Nephron progenitor cell (in vitro differentiated cells): ENCODE measurements around the gene ACSS1.

Experiments
- DNase-seq: peaks from one replicate; pipeline ENCODE4 v3.0.0; 2021
- H3K27ac Mint-ChIP-seq: 2 replicates; pipeline ENCODE4 v1.8.0; 2021; ENCODE audit warnings: mild to moderate bottlenecking, moderate library complexity, mixed read lengths
- H3K27me3 Mint-ChIP-seq: 2 replicates; pipeline ENCODE4 v1.8.0; 2021; ENCODE audit warnings: mild to moderate bottlenecking, low read depth, mixed read lengths; ENCODE audit not compliant: poor library complexity
- H3K36me3 Mint-ChIP-seq: 2 replicates; pipeline ENCODE4 v1.8.0; 2021; ENCODE audit warnings: low read depth, mixed read lengths
- H3K4me1 Mint-ChIP-seq: 2 replicates; pipeline ENCODE4 v1.8.0; 2021; ENCODE audit warnings: mixed read lengths
- H3K4me3 Mint-ChIP-seq: 2 replicates; pipeline ENCODE4 v1.8.0; 2021; ENCODE audit warnings: mild to moderate bottlenecking, moderate library complexity, mixed read lengths
- H3K9me3 Mint-ChIP-seq: 2 replicates; pipeline ENCODE4 v1.8.0; 2021; ENCODE audit warnings: mild to moderate bottlenecking, moderate library complexity, mixed read lengths
- CTCF ChIP-seq: fragments of 200-600 bp; sonication (generic); IDR thresholded peaks from 2 replicates; pipeline ENCODE4 v1.5.0; 2021; ENCODE audit warnings: antibody characterized with exemption

Gene ACSS1

GRCh38 chr20:25009218-25010145, 48.5 kb downstream of the ACSS1 start:
- H3K9me3 Mint-ChIP-seq = no peaks in the 10 kb centered on the region
- DNase-seq = no peak
- no peaks in the 10 kb centered on the region for H3K4me1 Mint-ChIP-seq
- no peaks in the 10 kb centered on the region for H3K36me3 Mint-ChIP-seq
- H3K4me3 Mint-ChIP-seq = no peak overlapping the region
- H3K27ac Mint-ChIP-seq = no peak overlapping the region
- H3K27me3 Mint-ChIP-seq = peaks cover 22% of the 10 kb centered on the region
- no peak for TF ChIP-seq CTCF

- H3K27ac Mint-ChIP-seq = no peak overlapping the region
- no peak overlapping the region for H3K4me3 Mint-ChIP-seq
- H3K4me1 Mint-ChIP-seq = no peaks in the 10 kb centered on the region
- no peak for TF ChIP-seq CTCF
- DNase-seq = no peak
- peaks cover 24% of the 10 kb centered on the region for H3K27me3 Mint-ChIP-seq
- no peaks in the 10 kb centered on the region for H3K9me3 Mint-ChIP-seq
- H3K36me3 Mint-ChIP-seq = no peaks in the 10 kb centered on the region
Observed at GRCh38 chr20:25008388-25009217, 49.3 kb downstream of the ACSS1 start.

GRCh38 chr20:25007491-25008305, 50.2 kb downstream of the ACSS1 start:
- no peak for DNase-seq
- no peak for TF ChIP-seq CTCF
- peaks cover 25% of the 10 kb centered on the region for H3K27me3 Mint-ChIP-seq
- peaks cover 4% of the 10 kb centered on the region for H3K9me3 Mint-ChIP-seq
- H3K4me1 Mint-ChIP-seq = no peaks in the 10 kb centered on the region
- H3K36me3 Mint-ChIP-seq = no peaks in the 10 kb centered on the region
- H3K27ac Mint-ChIP-seq = no peak overlapping the region
- H3K4me3 Mint-ChIP-seq = no peak overlapping the region

GRCh38 chr20:25006431-25007167, 51.3 kb downstream of the ACSS1 start:
- Mint-ChIP-seq H3K9me3 (peaks cover 7% of the 10 kb centered on the region), H3K36me3 (no peaks in the 10 kb centered on the region)
- TF ChIP-seq CTCF = no peak

GRCh38 chr20:25005661-25006060, 52.3 kb downstream of the ACSS1 start:
- Mint-ChIP-seq H3K9me3 (peaks cover 7% of the 10 kb centered on the region), H3K36me3 (no peaks in the 10 kb centered on the region), H3K27ac (no peak overlapping the region), H3K4me1 (no peaks in the 10 kb centered on the region), H3K4me3 (no peak overlapping the region), H3K27me3 (peaks cover 28% of the 10 kb centered on the region)
- no peak for DNase-seq
- no peak for TF ChIP-seq CTCF

More at GRCh38 chr20:25006431-25007167, 51.3 kb downstream of the ACSS1 start:
- H3K4me3 Mint-ChIP-seq = no peak overlapping the region
- H3K27me3 Mint-ChIP-seq = peaks cover 28% of the 10 kb centered on the region
- H3K27ac Mint-ChIP-seq = no peak overlapping the region
- H3K4me1 Mint-ChIP-seq = no peaks in the 10 kb centered on the region
- no peak for DNase-seq
